ENCODE results near the gene CRABP1.

The CRABP1 gene

DNA sequence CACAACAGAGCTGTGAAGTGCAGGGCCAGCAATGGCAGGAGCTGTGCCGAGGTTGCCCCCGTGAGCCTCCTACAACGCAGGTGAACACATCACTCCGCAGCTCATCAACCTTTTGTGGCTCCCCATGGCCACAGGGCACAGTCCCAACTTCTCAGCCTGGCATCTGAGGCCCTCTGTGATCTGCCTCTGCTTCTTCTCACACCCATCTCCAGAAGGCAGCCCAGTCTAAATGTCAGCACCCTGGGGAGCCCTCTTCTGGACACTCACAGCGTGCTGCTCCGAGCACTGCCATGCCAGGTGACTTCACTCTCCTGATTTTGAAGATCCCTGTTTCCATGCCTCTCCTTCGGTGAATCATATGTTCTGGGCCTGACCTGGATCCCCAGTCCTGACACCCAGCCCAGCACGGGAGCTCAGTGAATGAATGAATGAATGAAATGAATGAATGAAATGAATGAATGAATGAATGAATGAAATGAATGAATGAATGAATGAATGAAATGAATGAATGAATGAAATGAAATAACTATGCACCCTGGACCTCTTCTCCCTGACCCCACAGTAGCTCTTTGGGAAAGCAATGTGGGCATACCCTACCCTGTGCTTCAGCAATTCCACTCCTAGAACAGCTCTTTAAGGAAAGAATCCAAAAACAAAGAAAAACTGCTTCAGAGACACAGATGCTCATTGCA lies 22.9 kb upstream of the CRABP1 start:
- DNase-seq, result no peak

DNA sequence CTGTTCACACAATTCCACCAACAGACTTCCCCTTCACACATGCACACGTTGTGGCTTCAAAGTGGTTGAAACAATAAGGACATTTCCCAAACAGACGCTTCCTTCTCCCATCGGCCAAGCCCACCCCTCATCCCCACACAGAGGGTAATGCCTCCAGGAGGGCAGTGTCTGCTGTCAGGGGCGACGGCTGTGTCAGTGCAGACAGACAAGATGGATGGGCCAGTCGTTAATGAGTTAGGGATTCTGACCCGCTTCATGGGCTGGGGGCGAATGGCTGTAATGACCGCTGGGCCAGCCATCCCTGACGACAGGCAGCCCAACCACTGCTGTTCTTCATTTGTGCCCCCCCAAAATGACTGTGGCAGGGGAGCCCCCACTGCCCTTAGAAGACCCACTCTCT lies 20.6 kb upstream of the CRABP1 start:
- DNase-seq, result no peak

DNA sequence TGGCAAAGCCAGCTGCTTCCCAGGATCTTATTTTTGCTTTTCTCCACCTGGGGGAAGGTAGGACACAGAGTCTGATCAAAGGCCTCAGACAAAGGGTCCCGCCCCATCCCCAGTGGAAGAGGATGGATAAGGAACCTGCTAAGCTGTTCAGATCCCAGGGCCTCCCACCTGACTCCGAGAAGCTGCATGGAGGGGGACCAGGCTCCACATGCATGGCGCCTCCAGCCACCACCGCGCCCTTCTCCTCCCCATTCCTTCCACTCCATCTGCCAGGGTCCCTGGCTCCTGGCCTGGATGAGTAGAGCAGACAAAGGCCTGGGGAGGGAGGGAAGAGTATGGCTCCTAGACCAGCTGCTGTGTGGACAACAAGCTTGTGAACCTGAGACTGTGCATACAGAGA lies 20.0 kb upstream of the CRABP1 start:
- no peak for DNase-seq

DNA sequence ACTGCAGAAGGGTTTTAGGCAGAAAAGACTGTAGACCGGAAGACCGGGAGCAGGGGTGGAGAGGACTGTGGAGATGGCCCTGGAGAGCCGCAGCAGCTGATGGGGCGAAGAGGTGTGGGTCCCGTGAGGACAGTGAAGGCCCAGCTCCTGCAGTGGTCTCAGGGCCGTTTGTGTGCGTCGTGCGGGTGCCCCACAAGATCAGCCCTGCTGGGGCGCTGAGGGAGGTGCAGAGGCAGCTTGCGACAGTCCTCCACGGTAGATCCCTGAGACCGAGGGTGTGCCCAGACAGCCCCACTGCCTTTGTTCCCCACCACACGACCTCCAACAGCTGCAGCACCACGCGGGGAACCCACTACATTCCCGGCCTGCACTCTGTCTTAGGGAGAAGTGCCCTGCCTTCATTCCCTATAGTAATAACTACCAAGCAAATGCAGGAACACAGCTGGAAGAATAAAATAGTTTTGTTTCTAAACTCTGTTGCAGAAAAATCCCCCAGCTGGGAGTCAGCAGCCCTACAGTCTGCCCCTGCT lies 19.0 kb upstream of the CRABP1 start:
- DNase-seq, result no peak

DNA sequence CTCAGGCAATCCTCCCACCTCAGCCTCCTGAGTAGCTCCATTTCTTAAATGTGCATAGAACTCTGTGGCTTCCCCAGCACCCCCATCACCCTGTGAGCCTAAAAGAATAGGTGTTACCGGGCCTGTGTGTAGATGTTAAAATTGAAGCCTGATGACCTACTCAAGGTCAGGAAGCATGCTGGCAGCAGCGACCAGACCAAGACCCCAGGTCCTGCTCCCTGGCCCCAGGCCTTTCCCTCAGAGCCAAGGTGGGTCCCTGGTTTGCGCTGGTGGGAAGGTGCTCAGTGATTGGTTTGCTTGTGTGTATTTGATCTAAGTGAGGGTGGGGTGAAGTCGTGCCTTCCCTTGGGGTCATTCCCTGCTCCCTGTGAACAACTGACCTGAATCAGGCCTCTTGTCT lies 18.4 kb upstream of the CRABP1 start:
- no peak for DNase-seq

DNA sequence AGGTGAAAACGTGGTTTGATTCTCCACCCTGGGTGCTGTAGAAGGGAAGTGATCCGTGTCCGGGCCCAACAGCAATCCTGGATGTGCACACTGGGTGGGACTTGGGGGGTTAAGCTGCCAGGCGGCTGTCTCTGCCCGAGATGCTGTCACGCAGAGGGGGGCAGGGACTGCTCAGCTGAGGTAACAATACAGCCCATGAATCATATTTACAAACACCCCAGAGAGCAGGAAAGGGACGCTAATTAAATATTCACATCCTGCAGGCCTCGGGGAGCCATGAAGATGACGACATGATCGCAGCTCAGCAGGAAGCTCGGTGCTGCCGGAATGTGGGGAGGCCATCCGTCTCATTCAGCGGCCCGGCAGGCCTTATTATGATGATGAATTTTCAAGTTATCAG lies 17.9 kb upstream of the CRABP1 start:
- no peak for DNase-seq

DNA sequence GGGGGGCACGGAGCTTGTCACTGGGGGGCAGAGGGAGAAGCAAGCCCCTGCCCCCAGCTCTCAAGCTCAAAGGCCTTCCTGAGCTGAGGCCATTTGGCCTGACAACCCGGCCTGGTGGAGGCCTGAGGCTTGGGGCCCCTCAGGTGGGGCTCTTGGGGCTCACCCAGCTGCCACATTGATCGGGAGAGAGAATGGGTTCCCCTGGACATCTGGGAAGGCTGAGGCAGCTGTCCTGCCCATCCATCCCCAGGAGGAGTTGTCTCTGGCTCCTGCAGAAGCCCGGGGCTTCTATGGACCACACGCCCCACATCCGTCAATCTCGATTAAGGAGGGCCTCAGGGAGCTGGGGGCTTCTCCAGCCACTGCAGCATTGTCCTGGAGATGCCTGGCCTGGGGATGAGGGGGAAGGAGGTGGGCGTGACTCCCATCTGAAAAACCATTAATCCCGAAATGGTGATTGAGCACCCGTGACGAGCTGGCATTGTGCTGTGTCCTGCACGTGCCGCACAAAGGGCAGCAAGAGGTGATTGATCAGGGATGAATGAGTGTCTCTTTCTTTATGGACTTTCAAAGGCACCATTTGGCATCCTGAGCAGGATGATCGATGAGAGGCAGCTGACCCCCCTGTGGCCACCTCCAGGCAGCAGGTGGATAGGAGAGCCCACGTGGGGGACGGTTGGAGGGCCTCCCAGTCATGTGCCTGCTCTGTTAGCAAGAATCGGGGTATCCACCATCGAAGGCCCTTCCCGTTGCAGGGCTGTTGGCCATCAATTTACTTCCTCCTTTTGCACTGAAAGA lies 17.2 kb upstream of the CRABP1 start:
- no peak for DNase-seq

DNA sequence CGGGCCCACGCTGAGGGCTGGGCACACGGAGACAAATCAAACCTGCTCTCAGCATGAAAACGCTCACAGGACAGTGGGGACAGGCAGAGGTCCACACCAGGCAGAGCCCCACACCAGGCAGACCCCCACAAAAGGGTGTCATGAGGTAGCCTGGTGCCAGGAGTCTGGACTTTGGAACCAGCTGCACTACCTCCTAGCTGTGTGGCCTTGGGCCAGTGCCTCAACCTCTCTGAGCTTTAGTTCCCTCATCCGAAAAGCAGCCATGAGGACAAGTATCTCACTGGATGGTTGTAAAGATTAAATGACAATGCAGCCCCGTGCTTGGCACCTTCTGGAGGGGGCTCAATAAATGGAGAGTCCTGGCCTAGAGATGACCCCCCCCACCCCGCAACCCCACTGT lies 16.5 kb upstream of the CRABP1 start:
- DNase-seq, result no peak

DNA sequence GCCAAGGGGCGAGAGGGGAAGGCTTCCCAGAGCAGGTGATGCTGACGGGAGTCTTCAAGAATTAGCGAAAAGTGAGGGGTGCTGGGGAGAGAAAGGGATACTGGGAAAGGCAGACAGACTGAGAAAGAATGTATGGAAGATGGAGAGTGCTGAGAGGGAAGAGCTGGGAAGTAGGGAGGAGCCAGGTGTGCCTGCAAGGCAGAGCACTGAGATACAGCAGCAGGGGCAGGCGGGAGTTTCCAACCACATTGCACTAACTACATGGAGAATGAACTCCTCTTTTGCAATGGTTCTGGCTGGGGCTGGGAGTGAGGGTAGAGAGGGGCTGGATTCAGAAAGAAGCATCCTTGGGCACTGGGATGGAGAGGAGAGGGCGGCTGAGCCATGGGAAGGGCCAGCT lies 16.0 kb upstream of the CRABP1 start:
- DNase-seq, result no peak

DNA sequence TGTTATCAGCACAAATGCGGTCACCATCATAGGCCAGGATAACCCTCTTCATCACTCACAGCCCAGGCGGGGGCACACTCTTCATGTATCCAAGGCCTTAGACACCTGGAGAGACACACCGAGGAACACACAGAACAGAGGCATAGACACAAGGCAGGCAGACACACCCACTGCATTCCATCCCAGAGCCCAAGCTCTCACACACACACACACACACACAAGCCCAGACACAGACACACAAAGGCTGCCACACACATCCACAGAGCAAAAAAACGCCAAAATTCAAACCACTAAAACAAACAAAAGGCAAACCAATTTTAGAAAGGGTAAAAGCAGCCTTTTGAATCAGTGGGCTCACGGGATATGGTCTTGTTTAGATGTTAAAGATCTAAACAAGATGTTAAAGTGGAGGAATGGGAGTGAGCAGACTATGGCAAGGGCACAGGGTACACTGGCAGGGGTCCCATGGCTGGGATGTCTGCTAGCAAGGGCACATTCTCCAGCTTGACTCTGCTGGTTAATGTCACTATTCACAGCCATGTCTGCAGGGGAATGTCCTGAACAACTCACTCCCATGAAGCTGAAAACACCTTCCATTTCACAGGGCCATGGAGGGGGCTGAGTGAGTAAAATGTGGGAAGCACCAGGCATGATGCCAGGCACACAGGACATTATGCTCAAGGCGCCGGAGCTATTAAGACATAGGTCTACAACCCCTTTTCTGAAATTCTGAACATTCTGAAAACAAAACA lies 14.9 kb upstream of the CRABP1 start:
- DNase-seq, result no peak

DNA sequence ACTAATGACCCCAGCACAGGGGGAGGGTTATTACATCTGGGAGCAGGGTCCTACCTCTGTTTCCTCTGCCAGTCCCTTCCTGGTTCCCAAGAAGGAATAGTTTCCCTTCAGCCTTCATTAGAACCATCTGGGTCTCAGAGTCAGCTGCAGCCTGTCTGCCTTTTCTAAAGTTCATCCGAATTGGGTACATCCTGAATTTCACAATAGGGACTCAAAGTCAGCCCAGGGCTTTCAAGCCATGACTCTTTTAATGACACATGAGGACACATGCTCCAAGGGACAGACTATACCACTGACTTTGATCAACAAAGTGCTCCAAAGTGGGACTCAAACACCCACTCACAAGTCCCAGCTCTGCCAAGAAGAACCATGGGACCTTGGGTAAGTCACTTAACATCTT lies 12.7 kb upstream of the CRABP1 start:
- no peak for DNase-seq

DNA sequence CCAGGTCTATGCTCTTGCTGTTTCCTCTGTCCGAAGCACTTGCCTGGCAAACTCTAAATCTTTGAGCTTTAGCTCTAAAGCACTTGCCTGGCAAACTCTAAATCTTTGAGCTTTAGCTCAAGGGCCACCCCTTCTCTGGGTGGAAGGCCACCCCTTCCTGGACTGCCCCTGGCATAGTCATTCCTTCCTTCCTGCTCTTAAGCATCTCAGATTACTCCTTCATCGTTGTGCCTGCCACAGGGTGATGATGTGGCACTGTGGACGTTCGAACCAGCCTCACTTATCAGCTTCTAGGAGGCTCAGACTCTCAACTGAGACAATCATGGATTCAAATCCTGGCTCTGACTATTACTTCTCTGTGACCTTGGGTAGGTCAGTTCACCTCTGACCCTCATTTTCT lies 10.5 kb upstream of the CRABP1 start:
- no peak for DNase-seq

DNA sequence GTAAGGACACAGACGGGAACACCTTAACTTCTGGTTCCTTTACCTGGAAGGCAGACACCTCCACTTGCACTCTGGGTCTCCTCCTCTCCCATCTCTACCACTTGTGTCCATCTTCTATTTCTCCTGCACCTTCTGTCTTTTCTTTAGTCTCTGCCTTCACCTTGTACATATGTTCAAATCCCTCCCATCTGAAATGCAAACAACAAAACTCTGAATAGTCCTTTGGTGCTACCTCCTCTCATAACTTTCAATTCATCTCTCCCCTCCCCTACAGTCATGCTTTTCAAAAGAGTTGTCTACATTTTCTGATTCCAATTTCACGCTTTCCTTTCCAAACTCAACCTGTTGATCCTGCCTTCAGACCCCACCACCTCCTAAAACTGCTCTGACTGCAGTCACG lies 5.3 kb upstream of the CRABP1 start:
- DNase-seq, result no peak

DNA sequence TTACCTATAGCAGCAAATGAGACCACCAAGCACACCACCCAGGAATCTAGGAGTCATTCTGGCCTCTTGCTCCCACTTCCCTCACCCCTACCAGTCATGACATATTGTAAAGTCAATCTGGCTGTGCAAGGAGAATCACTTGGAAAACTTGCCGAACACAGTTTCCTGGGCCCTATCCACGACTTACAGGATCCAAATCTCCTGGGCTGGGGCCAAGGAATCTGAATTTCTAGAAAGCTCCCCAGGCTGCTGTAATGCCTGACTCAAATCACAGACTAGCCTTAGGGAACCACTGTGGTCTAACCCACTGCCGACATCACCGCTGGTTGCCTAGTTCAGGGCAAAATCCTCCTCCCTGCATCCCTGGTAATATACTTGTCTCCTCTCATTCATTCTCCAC lies 4.2 kb upstream of the CRABP1 start:
- DNase-seq, result no peak

DNA sequence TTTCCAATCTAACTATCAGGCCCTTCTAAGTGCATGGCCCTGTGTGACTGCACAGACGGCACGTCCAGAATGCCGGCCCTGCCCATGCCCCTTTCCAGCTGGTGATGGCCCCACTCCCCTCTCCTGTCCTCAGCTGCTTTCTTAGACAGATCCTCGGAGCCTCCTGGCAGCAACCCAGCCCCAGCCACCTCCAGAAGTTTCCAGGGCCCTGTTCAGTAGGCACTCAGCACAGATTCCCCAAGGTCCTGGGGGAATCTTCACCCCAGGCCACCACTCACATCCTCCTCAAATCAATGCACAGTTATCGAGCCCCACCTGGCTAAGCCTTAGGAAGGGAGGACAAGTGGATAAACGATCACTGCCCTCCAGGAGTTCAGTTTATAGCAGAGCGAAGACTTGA lies 1.4 kb upstream of the CRABP1 start:
- no peak for DNase-seq

DNA sequence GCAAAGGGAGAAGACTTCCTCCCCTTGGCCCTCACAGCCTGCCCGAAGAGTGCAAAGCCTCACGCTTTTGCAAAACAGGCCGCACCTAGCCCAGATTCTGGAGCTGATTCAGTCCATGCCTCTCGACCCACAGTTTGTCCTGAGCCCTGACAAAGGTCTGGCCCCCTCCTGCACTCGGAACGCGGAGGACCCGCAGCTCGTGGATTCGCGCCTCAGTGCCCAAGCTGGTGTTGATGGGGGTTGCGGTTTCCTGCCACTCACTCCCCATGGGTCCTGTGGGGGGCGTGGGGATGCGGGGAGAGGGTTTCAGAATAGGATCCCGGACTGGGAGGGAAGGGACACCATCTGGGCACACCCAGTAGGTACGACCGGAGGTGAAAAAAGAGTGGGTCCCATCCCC lies 594 bp upstream of the CRABP1 start:
- no peak for DNase-seq

DNA sequence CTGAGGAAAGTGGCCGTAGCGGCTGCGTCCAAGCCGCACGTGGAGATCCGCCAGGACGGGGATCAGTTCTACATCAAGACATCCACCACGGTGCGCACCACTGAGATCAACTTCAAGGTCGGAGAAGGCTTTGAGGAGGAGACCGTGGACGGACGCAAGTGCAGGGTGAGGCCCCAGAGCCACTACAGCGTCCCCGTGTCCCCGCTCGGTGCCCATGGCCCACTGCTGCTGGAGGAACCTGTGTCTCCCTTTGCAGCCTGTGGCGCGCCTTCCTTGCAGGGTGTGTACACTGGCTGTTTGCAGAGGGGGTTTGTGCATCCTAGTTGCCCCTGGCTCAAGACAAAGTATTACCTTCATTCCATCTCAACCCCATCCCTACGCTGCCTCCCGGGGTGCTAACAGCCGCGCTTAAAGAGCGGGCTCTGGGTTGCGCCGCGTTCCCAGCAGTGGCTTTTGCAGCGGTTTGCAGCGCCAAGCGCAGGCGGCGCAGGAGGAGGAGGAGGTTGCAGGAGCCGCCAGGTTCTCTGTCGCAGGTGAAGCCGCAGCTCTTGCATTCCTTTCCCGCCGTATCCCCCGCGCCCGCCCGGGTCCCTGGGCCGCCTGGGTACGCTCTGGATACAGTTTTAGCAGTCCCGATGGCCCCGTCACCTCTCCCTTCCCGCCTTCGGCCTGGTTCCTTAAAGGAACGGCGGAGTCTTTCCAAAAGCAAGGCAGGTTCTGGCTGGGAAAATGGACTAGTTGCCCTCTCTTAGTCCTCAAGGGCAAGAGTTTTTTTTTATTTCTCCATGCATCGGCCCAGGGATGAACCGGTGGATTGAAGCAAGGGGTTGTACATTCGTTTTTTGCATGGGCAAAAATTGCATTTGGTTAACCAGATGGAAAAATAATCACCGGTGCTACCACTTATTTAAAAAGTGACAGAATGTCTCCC lies 1.2 kb downstream of the CRABP1 start:
- no peak for DNase-seq

DNA sequence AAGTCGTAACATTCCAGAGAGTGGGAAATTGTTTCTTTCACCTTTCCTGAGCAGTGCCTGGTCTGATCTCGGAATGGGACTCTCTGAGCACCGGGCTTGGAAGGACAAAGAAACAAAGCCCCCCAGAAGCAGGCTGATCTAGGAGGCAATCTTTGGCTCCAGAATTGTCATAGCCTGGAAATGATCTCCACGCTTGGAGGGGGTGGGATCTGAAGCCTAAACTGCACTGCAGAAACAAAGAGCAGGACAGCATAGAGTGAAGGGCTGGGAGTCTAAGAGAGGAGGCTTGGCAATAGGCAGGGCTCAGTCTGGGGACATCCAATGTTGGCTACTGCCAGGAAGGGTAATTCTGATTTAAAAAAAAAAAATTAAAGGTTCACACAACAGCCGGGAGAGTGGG lies 1.9 kb downstream of the CRABP1 start:
- no peak for DNase-seq

DNA sequence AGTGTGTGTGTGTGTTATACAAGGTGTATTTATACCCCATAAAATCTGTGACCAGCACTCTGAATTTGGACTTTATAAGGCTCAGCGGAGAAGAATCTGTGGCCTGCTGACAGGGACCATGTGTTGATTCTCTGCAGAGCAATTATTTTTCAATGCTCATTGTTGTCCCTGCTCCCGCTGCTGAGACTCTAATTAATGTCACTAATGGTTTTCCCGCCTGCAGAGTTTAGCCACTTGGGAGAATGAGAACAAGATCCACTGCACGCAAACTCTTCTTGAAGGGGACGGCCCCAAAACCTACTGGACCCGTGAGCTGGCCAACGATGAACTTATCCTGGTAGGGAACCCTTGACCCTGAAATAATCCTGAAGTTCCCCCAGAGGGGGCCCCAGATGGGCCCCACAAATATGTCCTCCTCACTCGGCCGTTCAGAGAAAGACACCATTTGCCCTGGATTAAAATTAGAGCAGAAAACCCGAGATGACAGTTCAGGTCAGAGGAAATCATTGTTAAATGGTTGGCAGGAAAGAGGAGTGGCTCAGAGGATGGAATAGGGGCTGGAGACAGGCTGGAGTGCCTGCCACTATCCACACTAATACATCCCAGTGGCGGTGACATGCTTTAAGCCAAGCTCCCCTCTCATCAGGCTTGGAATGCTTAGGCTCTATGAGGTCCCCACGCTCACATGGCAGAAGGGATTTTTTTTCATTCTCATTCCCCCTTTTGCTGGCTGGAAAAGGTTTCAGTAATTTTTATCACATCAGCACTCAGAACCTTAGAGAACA lies 3.3 kb downstream of the CRABP1 start:
- DNase-seq, result no peak

DNA sequence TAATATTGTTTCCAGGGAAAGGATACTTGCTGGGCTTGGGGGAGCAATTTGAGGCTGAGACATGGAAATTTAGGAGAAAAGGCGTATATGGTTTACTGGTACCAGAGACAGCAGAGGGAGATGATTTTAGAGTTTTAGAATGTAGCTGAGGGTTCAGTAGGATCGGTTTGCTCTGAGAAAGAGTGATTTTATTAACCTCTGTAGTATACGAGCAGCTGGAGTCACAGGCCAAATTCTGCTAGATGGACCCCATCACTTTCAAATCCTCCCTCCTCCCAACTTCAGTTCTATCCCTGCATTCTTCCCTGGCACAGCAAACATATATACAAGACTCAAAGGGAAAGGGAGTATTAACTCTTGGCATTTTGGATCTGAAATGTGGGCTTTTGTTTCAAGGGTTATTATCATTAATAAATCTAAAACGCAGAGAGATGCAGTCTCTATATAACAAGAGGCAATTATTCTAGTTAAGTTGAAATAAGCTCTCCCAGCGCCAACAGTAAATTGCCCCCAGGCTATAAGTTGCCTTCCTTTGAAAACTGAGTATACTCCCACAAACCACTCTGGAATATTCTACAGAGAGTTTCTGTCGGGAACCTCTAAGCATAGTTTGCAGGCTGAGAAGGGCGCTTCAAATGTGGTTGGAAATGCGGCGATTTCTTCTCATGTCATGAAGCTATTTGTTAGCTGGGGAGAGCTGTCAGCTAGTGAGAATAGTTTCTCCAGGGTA lies 5.4 kb downstream of the CRABP1 start:
- no peak for DNase-seq
